IMR-90 (cell line): ENCODE data around the gene BPTF.

Experiments
- CEBPB ChIP-seq: IDR thresholded peaks from 2 replicates; pipeline ENCODE4 v1.6.1; 2012; ENCODE audit warnings: low read depth, low read length, improper control_type of control experiment
- MAFK ChIP-seq: IDR thresholded peaks from 2 replicates; pipeline ENCODE4 v1.6.1; 2012; ENCODE audit warnings: low read depth, low read length, improper control_type of control experiment
- MXI1 ChIP-seq: IDR thresholded peaks from 2 replicates; pipeline ENCODE4 v1.6.1; 2012; ENCODE audit warnings: low read depth, mild to moderate bottlenecking, low read length, moderate library complexity, borderline replicate concordance
- POLR2A ChIP-seq: IDR thresholded peaks from 2 replicates; pipeline ENCODE4 v1.6.1; 2012; ENCODE audit warnings: mild to moderate bottlenecking, low read depth, low read length
- RAD21 ChIP-seq: IDR thresholded peaks from 2 replicates; pipeline ENCODE4 v1.6.1; 2012; ENCODE audit warnings: low read length, improper control_type of control experiment
- RFX5 ChIP-seq: IDR thresholded peaks from 2 replicates; pipeline ENCODE4 v1.8.0; 2012; ENCODE audit warnings: low read depth, mild to moderate bottlenecking, low read length, moderate library complexity
- SMC3 ChIP-seq: fragments of 150-350 bp; IDR thresholded peaks from 2 replicates; pipeline ENCODE4 v1.6.1; 2016; ENCODE audit warnings: low read depth, mild to moderate bottlenecking, antibody characterized with exemption, low read length, moderate library complexity
- TF ChIP-seq, protein P1 (sequence below): conservative IDR thresholded peaks from 2 replicates; pipeline ENCODE4 v1.5.1; 2012; ENCODE audit warnings: mild to moderate bottlenecking, low read depth, low read length, improper control_type of control experiment
- TF ChIP-seq, protein P2 (sequence below): fragments of 150-350 bp; IDR thresholded peaks from 2 replicates; pipeline ENCODE4 v1.6.1; 2017; ENCODE audit warnings: mild to moderate bottlenecking, antibody characterized with exemption, low read length, low read depth
- TF ChIP-seq, protein P3 (sequence below): fragments of 150-350 bp; IDR thresholded peaks from 2 replicates; pipeline ENCODE4 v1.6.1; 2016; ENCODE audit warnings: low read depth, mild to moderate bottlenecking, low read length, moderate library complexity, borderline replicate concordance

DNA sequence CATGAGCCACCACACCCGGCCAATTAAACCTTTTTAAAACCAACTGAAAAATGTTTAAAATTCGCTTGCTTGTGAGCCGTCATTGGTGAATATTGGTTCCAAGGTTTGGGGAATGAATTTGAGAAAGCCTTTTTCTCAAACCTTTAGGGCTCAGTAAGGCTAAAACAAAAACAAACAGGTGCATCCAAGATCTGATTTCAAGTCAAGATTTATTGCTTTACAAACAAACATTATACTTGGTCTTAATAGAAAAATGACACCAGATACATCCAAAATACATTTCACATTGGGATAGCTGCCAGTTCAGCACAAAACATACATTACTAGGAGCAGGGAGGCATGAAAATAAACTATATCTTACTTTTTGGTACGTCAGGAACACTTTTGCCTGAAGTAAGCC is 165.6 kb downstream of the BPTF start:
- TF ChIP-seq, protein P1, sequence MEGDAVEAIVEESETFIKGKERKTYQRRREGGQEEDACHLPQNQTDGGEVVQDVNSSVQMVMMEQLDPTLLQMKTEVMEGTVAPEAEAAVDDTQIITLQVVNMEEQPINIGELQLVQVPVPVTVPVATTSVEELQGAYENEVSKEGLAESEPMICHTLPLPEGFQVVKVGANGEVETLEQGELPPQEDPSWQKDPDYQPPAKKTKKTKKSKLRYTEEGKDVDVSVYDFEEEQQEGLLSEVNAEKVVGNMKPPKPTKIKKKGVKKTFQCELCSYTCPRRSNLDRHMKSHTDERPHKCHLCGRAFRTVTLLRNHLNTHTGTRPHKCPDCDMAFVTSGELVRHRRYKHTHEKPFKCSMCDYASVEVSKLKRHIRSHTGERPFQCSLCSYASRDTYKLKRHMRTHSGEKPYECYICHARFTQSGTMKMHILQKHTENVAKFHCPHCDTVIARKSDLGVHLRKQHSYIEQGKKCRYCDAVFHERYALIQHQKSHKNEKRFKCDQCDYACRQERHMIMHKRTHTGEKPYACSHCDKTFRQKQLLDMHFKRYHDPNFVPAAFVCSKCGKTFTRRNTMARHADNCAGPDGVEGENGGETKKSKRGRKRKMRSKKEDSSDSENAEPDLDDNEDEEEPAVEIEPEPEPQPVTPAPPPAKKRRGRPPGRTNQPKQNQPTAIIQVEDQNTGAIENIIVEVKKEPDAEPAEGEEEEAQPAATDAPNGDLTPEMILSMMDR, result no peak
- TF ChIP-seq POLR2A (no peak), RFX5 (no peak), RAD21 (no peak), SMC3 (no peak), MAFK (no peak), MXI1 (no peak), CEBPB (no peak)
- TF ChIP-seq, protein P2, sequence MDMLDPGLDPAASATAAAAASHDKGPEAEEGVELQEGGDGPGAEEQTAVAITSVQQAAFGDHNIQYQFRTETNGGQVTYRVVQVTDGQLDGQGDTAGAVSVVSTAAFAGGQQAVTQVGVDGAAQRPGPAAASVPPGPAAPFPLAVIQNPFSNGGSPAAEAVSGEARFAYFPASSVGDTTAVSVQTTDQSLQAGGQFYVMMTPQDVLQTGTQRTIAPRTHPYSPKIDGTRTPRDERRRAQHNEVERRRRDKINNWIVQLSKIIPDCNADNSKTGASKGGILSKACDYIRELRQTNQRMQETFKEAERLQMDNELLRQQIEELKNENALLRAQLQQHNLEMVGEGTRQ, result no peak
- TF ChIP-seq, protein P3, sequence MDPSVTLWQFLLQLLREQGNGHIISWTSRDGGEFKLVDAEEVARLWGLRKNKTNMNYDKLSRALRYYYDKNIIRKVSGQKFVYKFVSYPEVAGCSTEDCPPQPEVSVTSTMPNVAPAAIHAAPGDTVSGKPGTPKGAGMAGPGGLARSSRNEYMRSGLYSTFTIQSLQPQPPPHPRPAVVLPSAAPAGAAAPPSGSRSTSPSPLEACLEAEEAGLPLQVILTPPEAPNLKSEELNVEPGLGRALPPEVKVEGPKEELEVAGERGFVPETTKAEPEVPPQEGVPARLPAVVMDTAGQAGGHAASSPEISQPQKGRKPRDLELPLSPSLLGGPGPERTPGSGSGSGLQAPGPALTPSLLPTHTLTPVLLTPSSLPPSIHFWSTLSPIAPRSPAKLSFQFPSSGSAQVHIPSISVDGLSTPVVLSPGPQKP, result no peak
